HCT116 (cell line): Measurements from ENCODE around the gene PTPRR. TPM values are rescaled to one million over a fixed set of nuclear protein-coding genes. Genes with fewer than 3 reads are reported as not detected.

Source experiments
- ATAC-seq: fragments of 200-7000 bp; cut with Tn5 transposase; 2 replicates; pipeline ENCODE4 v1.9.1; 2020; ENCODE audit warnings: mild to moderate bottlenecking, moderate library complexity
- BruUV-seq: library from RNA; stranded (reverse); fragments of 400-500 nt; replicated peaks from 2 replicates; lab custom pipeline; 2021; lab: Mats Ljungman, UMichigan
- CTCF ChIA-PET: fragments of 300-600 bp; sonication (Branson Sonifier 250); formaldehyde crosslinking; loops from one replicate; lab custom pipeline; 2021; ENCODE audit warnings: antibody characterized with exemption; lab: Charles Lee
- POLR2A ChIA-PET: fragments of 300-600, 350-600 bp; sonication (Branson Sonifier 250); formaldehyde crosslinking; loops from one replicate; lab custom pipeline; 2021; ENCODE audit warnings: antibody characterized with exemption; lab: Charles Lee
- RAD21 ChIA-PET, 2 experiments: fragments of 300-600 bp; sonication (Branson Sonifier 250); formaldehyde crosslinking; loops; one replicate each; lab custom pipeline; 2023; ENCODE audit warnings: low total read pairs in 2 of 2; ENCODE audit not compliant: uncharacterized antibody in 2 of 2, unreplicated experiment in 2 of 2, low non-redundant PET in 1 of 2; lab: Charles Lee
- DNase-seq: peaks from one replicate; pipeline ENCODE4 v3.0.0-alpha.2; 2010; ENCODE audit warnings: low read depth, low spot score
- H2AFZ ChIP-seq: fragments of 200-600 bp; shearing (Covaris generic), sonication (generic); 2 replicates; pipeline ENCODE4 v1.6.1; 2017; ENCODE audit warnings: low read depth, mixed run types, mixed read lengths, antibody characterized with exemption, low read length; ENCODE audit not compliant: poor library complexity, severe bottlenecking
- H3K27ac ChIP-seq: 2 replicates; pipeline ENCODE4 v1.5.1; 2012; ENCODE audit warnings: low read depth, low read length
- H3K27me3 ChIP-seq: fragments of 200-600 bp; sonication (generic); 2 replicates; pipeline ENCODE4 v1.6.1; 2016; ENCODE audit warnings: mixed run types, low read length, mixed read lengths; ENCODE audit not compliant: insufficient read depth
- H3K36me3 ChIP-seq, 2 experiments: fragments of 200-500 bp in 1 of 2; fragments of 200-600 bp in 1 of 2; sonication (Bioruptor generic) in 1 of 2; sonication (generic) in 1 of 2; 2 replicates each; pipeline versions ENCODE4 v1.5.1 to v1.6.1; 2014 to 2016; ENCODE audit warnings: low read length in 2 of 2, inconsistent platforms in 1 of 2, mixed read lengths in 1 of 2, mixed run types in 1 of 2; ENCODE audit not compliant: insufficient read depth in 2 of 2, control insufficient read depth in 1 of 2
- H3K4me1 ChIP-seq, 2 experiments: fragments of 200-600 bp in 1 of 2; sonication (generic) in 1 of 2; 2 replicates each; pipeline versions ENCODE4 v1.5.1 to v1.6.1; 2012 to 2017; ENCODE audit warnings: low read length in 2 of 2, inconsistent platforms in 1 of 2, mild to moderate bottlenecking in 1 of 2, mixed read lengths in 1 of 2, mixed run types in 1 of 2, moderate library complexity in 1 of 2; ENCODE audit not compliant: insufficient read depth in 2 of 2, control insufficient read depth in 1 of 2
- H3K4me2 ChIP-seq: fragments of 200-600 bp; sonication (generic); 2 replicates; pipeline ENCODE4 v1.6.1; 2017; ENCODE audit warnings: mixed run types, low read length, mixed read lengths
- H3K4me3 ChIP-seq, 2 experiments: fragments of 200-600 bp in 1 of 2; sonication (generic) in 1 of 2; replicated peaks in 1 of 2; 2 replicates each; pipeline ENCODE4 v1.5.1; 2011 to 2016; ENCODE audit warnings: low read length in 2 of 2, control low read depth in 1 of 2, low read depth in 1 of 2, mild to moderate bottlenecking in 1 of 2, mixed read lengths in 1 of 2, mixed run types in 1 of 2
- H3K79me2 ChIP-seq: fragments of 200-600 bp; sonication (generic); 2 replicates; pipeline ENCODE4 v1.6.1; 2017; ENCODE audit warnings: mild to moderate bottlenecking, mixed run types, low read length, moderate library complexity, mixed read lengths; ENCODE audit not compliant: insufficient read depth
- H3K9ac ChIP-seq: fragments of 200-600 bp; sonication (generic); 2 replicates; pipeline ENCODE4 v1.6.1; 2016; ENCODE audit warnings: low read length, mixed read lengths
- H3K9me2 ChIP-seq: fragments of 200-600 bp; sonication (generic), shearing (Covaris generic); 2 replicates; pipeline ENCODE4 v1.6.1; 2017; ENCODE audit warnings: mixed run types, mild to moderate bottlenecking, moderate library complexity; ENCODE audit not compliant: insufficient read depth
- H3K9me3 ChIP-seq, 2 experiments: fragments of 200-500 bp in 1 of 2; fragments of 200-600 bp in 1 of 2; sonication (Bioruptor generic) in 1 of 2; sonication (generic) in 1 of 2; 2 replicates each; pipeline ENCODE4 v1.6.1; 2014 to 2017; ENCODE audit warnings: low read length in 2 of 2, mixed read lengths in 2 of 2, inconsistent platforms in 1 of 2, low read depth in 1 of 2, mild to moderate bottlenecking in 1 of 2, mixed run types in 1 of 2, moderate library complexity in 1 of 2; ENCODE audit not compliant: control insufficient read depth in 1 of 2, insufficient read depth in 1 of 2
- H4K20me1 ChIP-seq: fragments of 200-600 bp; sonication (generic), shearing (Covaris generic); 2 replicates; pipeline ENCODE4 v1.6.1; 2017; ENCODE audit warnings: mixed run types, mild to moderate bottlenecking, moderate library complexity; ENCODE audit not compliant: insufficient read depth
- CBX3 ChIP-seq: IDR thresholded peaks from 2 replicates; pipeline ENCODE4 v1.6.1; 2012; ENCODE audit warnings: low read depth
- CTCF ChIP-seq, 3 experiments: fragments of 200-600 bp in 1 of 3; sonication (generic) in 1 of 3; IDR thresholded peaks in 2 of 3; conservative IDR thresholded peaks in 1 of 3; 2 replicates each; pipeline ENCODE4 v1.5.1; 2012 to 2017; ENCODE audit warnings: low read depth in 2 of 3, low read length in 2 of 3, antibody characterized with exemption in 1 of 3, borderline replicate concordance in 1 of 3, control low read depth in 1 of 3, mild to moderate bottlenecking in 1 of 3, mixed read lengths in 1 of 3, mixed run types in 1 of 3, moderate library complexity in 1 of 3; ENCODE audit not compliant: insufficient read depth in 1 of 3
- ELF1 ChIP-seq: IDR thresholded peaks from 2 replicates; pipeline ENCODE4 v1.6.1; 2012; ENCODE audit warnings: low read depth, borderline replicate concordance
- EZH2phosphoT487 ChIP-seq: fragments of 200-600 bp; IDR thresholded peaks from 2 replicates; pipeline ENCODE4 v1.6.1; 2018; ENCODE audit warnings: antibody characterized with exemption, borderline replicate concordance
- MAX ChIP-seq: IDR thresholded peaks from 2 replicates; pipeline ENCODE4 v1.6.1; 2012
- POLR2A ChIP-seq: IDR thresholded peaks from 2 replicates; pipeline ENCODE4 v1.7.0; 2011; ENCODE audit warnings: borderline replicate concordance; ENCODE audit not compliant: insufficient read depth, insufficient read length; ENCODE audit errors: extremely low read depth
- RAD21 ChIP-seq: IDR thresholded peaks from 2 replicates; pipeline ENCODE4 v1.6.1; 2012; ENCODE audit warnings: low read depth, mild to moderate bottlenecking
- SIN3A ChIP-seq: IDR thresholded peaks from 2 replicates; pipeline ENCODE4 v1.6.1; 2012; ENCODE audit warnings: low read depth
- SRF ChIP-seq: IDR thresholded peaks from 2 replicates; pipeline ENCODE4 v1.6.1; 2012; ENCODE audit warnings: low read depth
- intact Hi-C: fragments of 100-400 bp; cut with micrococcal nuclease; formaldehyde crosslinking; loops from 2 replicates; pipeline ENCODE4 v1.10.0; 2022
- total RNA-seq: library from RNA; stranded (reverse); gene quantifications from one replicate; pipeline ENCODE4 v1.2.1, GENCODE V29; 2021; ENCODE audit not compliant: unreplicated experiment

PTPRR gene
- total RNA-seq, 1 experiment from 2014 or later: 0.27 TPM

- Histone ChIP-seq H3K79me2 (no peaks in the 10 kb centered on the region), H2AFZ (no peak overlapping the region), H3K9me3 (no peaks in the 10 kb centered on the region), H4K20me1 (no peaks in the 10 kb centered on the region), H3K4me1 (no peaks in the 10 kb centered on the region), H3K9me2 (no peaks in the 10 kb centered on the region), H3K36me3 (no peaks in the 10 kb centered on the region), H3K4me3 (no peak overlapping the region), H3K4me2 (no peak overlapping the region), H3K27ac (no peak overlapping the region), H3K27me3 (no peaks in the 10 kb centered on the region), H3K9ac (no peak overlapping the region)
- DNase-seq (no peak), ATAC-seq (no peak)
- RAD21 ChIA-PET: no interaction called here
- TF ChIP-seq EZH2phosphoT487 (no peak), RAD21 (peak; percentile 29; the same call in 1 of the 2 replicates), POLR2A (no peak), CBX3 (no peak), ELF1 (no peak), CTCF (IDR thresholded peaks at IDR 0.05 in 2 of 3, conservative IDR thresholded peaks at IDR 0.05 in 1 of 3; ENCODE audit: borderline replicate concordance in 1 of 3, insufficient read depth in 1 of 3, low read depth in 2 of 3, low read length in 2 of 3) (0 out of 6 replicates have a peak, but pooled peaks of 1 of the 3 experiments have one; percentile 4)
- BruUV-seq: no TSS peak
- POLR2A ChIA-PET: no interaction called here
- CTCF ChIA-PET: no interaction called here
- intact Hi-C loops: no loop called here
Measured at GRCh38 chr12:70823182-70823976, 97.2 kb downstream of the PTPRR start.

GRCh38 chr12:70822412-70822811, 98.1 kb downstream of the PTPRR start:
- ChIA-PET CTCF (no interaction called here), POLR2A (no interaction called here), RAD21 (no interaction called here)
- no peak overlapping the region for H3K4me3 ChIP-seq
- H3K36me3 ChIP-seq: no peaks in the 10 kb centered on the region
- ATAC-seq (no peak), DNase-seq (no peak)
- H4K20me1 ChIP-seq: no peaks in the 10 kb centered on the region
- no peak overlapping the region for H3K9ac ChIP-seq
- H3K27ac ChIP-seq: no peak overlapping the region
- TF ChIP-seq CTCF (IDR thresholded peaks at IDR 0.05 in 2 of 3, conservative IDR thresholded peaks at IDR 0.05 in 1 of 3; ENCODE audit: borderline replicate concordance in 1 of 3, insufficient read depth in 1 of 3, low read depth in 2 of 3, low read length in 2 of 3) (no peak), SRF (no peak), POLR2A (no peak), SIN3A (no peak), MAX (no peak)
- intact Hi-C loops: no loop called here
- H3K27me3 ChIP-seq: no peaks in the 10 kb centered on the region
- BruUV-seq: no TSS peak
- no peak overlapping the region for H3K4me2 ChIP-seq
- no peak overlapping the region for H2AFZ ChIP-seq
- H3K9me3 ChIP-seq: no peaks in the 10 kb centered on the region
- no peaks in the 10 kb centered on the region for H3K4me1 ChIP-seq
- H3K79me2 ChIP-seq: no peaks in the 10 kb centered on the region
- no peaks in the 10 kb centered on the region for H3K9me2 ChIP-seq
